Mesenchymal stem cell (in vitro differentiated cells and primary cell): ENCODE results near the gene FXYD6.

Experiments
- DNase-seq: peaks from one replicate; pipeline ENCODE4 v3.0.0-alpha.2; 2013
- H2AFZ ChIP-seq: one replicate; pipeline ENCODE4 v1.6.1; 2013; ENCODE audit warnings: low read depth, mild to moderate bottlenecking, control low read depth, inconsistent platforms, low read length, moderate library complexity
- H2AK5ac ChIP-seq: 2 replicates; pipeline ENCODE4 v1.6.1; 2013; ENCODE audit warnings: low read length, moderate library complexity, mild to moderate bottlenecking, inconsistent platforms; ENCODE audit not compliant: severe bottlenecking
- H2BK120ac ChIP-seq: one replicate; pipeline ENCODE4 v1.6.1; 2013; ENCODE audit warnings: low read depth, mild to moderate bottlenecking, inconsistent platforms, low read length, moderate library complexity
- H2BK12ac ChIP-seq, 2 experiments: one replicate each; pipeline ENCODE4 v1.6.1; 2013; ENCODE audit warnings: inconsistent platforms in 2 of 2, low read length in 2 of 2, mild to moderate bottlenecking in 2 of 2, moderate library complexity in 2 of 2, control low read depth in 1 of 2
- H2BK15ac ChIP-seq: one replicate; pipeline ENCODE4 v1.6.1; 2013; ENCODE audit warnings: mild to moderate bottlenecking, low read depth, inconsistent platforms; ENCODE audit not compliant: poor library complexity, severe bottlenecking
- H2BK5ac ChIP-seq: 2 replicates; pipeline ENCODE4 v1.6.1; 2013; ENCODE audit warnings: low read depth, mild to moderate bottlenecking, low read length, control low read depth, inconsistent platforms; ENCODE audit not compliant: poor library complexity, severe bottlenecking
- H3K14ac ChIP-seq, 2 experiments: one replicate each; pipeline ENCODE4 v1.6.1; 2013; ENCODE audit warnings: inconsistent platforms in 2 of 2, low read length in 2 of 2, control low read depth in 1 of 2, mild to moderate bottlenecking in 1 of 2, moderate library complexity in 1 of 2
- H3K18ac ChIP-seq, 2 experiments: one replicate each; pipeline ENCODE4 v1.6.1; 2013; ENCODE audit warnings: inconsistent platforms in 2 of 2, low read length in 2 of 2, control low read depth in 1 of 2, low read depth in 1 of 2, mild to moderate bottlenecking in 1 of 2
- H3K23ac ChIP-seq, 2 experiments: one replicate each; pipeline ENCODE4 v1.6.1; 2013; ENCODE audit warnings: inconsistent platforms in 2 of 2, low read length in 2 of 2, mild to moderate bottlenecking in 2 of 2, moderate library complexity in 2 of 2, control low read depth in 1 of 2
- H3K27ac ChIP-seq: 2 replicates; pipeline ENCODE4 v1.5.1; 2013; ENCODE audit warnings: mild to moderate bottlenecking, moderate library complexity, low read length, control low read depth, inconsistent platforms; ENCODE audit not compliant: poor library complexity, severe bottlenecking
- H3K27me3 ChIP-seq, 2 experiments: 2 replicates each; pipeline versions ENCODE4 v1.6.1 to v1.7.0; 2013; ENCODE audit warnings: low read length in 2 of 2, mild to moderate bottlenecking in 2 of 2, moderate library complexity in 2 of 2, control low read depth in 1 of 2, inconsistent platforms in 1 of 2; ENCODE audit not compliant: control insufficient read depth in 1 of 2, insufficient read depth in 1 of 2
- H3K36me3 ChIP-seq, 2 experiments: 2 replicates each; pipeline versions ENCODE4 v1.6.1 to v1.7.0; 2013; ENCODE audit warnings: low read length in 2 of 2, control low read depth in 1 of 2, inconsistent platforms in 1 of 2, low read depth in 1 of 2, mild to moderate bottlenecking in 1 of 2; ENCODE audit not compliant: insufficient read depth in 2 of 2, control insufficient read depth in 1 of 2
- H3K4ac ChIP-seq, 2 experiments: one replicate each; pipeline ENCODE4 v1.6.1; 2013; ENCODE audit warnings: inconsistent platforms in 2 of 2, low read length in 2 of 2, mild to moderate bottlenecking in 2 of 2, moderate library complexity in 2 of 2, control low read depth in 1 of 2, low read depth in 1 of 2
- H3K4me1 ChIP-seq: 2 replicates; pipeline ENCODE4 v1.6.1; 2013; ENCODE audit warnings: low read depth, low read length, control low read depth; ENCODE audit not compliant: control insufficient read depth, insufficient read depth
- H3K4me2 ChIP-seq: 2 replicates; pipeline ENCODE4 v1.6.1; 2013; ENCODE audit warnings: low read length, mild to moderate bottlenecking, inconsistent platforms; ENCODE audit not compliant: poor library complexity, severe bottlenecking
- H3K4me3 ChIP-seq, 2 experiments: 2 replicates each; pipeline versions ENCODE4 v1.5.1 to v1.7.0; 2013; ENCODE audit warnings: low read length in 2 of 2, mild to moderate bottlenecking in 2 of 2, control low read depth in 1 of 2, low read depth in 1 of 2; ENCODE audit not compliant: insufficient read depth in 1 of 2
- H3K79me1 ChIP-seq: replicated peaks from 2 replicates; pipeline ENCODE4 v1.6.1; 2013; ENCODE audit warnings: mild to moderate bottlenecking, control low read depth, low read length, inconsistent platforms; ENCODE audit not compliant: poor library complexity, severe bottlenecking
- H3K9ac ChIP-seq: 2 replicates; pipeline ENCODE4 v1.7.0; 2013; ENCODE audit warnings: mild to moderate bottlenecking, low read length, moderate library complexity
- H3K9me3 ChIP-seq: 2 replicates; pipeline ENCODE4 v1.7.0; 2013; ENCODE audit warnings: mild to moderate bottlenecking, low read length; ENCODE audit not compliant: control insufficient read depth
- H4K8ac ChIP-seq: one replicate; pipeline ENCODE4 v1.6.1; 2013; ENCODE audit warnings: inconsistent platforms, mild to moderate bottlenecking, low read length, moderate library complexity
- H4K91ac ChIP-seq: one replicate; pipeline ENCODE4 v1.6.1; 2013; ENCODE audit warnings: mild to moderate bottlenecking, low read length, inconsistent platforms
- WGBS: methylation state at CpG from one replicate; pipeline ENCODE4 v1.1.7; 2013; ENCODE audit warnings: mixed read lengths; 5-methylcytosine and 5-hydroxymethylcytosine counted together

Gene FXYD6

GRCh38 chr11:117794772-117795629 lies 81.5 kb downstream of the FXYD6 start:
- no peak overlapping the region for H2BK15ac ChIP-seq
- H2BK12ac ChIP-seq: no peak overlapping the region
- H3K9me3 ChIP-seq: no peaks in the 10 kb centered on the region
- peaks cover 1% of the 10 kb centered on the region for H3K79me1 ChIP-seq
- peak overlapping the region in 1 of 2 experiments; percentile 25 for H3K23ac ChIP-seq
- H3K14ac ChIP-seq: no peak overlapping the region
- H3K36me3 ChIP-seq: peaks cover 0 to 4% of the 10 kb centered on the region in 2 experiments
- no peak for DNase-seq
- no peak overlapping the region for H2BK120ac ChIP-seq
- peaks cover 23% of the 10 kb centered on the region for H3K4me1 ChIP-seq
- no peak overlapping the region for H3K9ac ChIP-seq
- no peak overlapping the region for H3K4ac ChIP-seq
- WGBS: 41% methylated on average over 24 of the region's 29 CpGs
- no peak overlapping the region for H4K8ac ChIP-seq
- H3K4me2 ChIP-seq: no peak overlapping the region
- no peak overlapping the region for H3K4me3 ChIP-seq
- H4K91ac ChIP-seq: no peak overlapping the region
- H3K27me3 ChIP-seq: peaks cover 61 to 94% of the 10 kb centered on the region in 2 experiments
- no peak overlapping the region for H3K27ac ChIP-seq
- no peak overlapping the region for H2AFZ ChIP-seq
- no peak overlapping the region for H2BK5ac ChIP-seq
- H3K18ac ChIP-seq: no peak overlapping the region
- no peak overlapping the region for H2AK5ac ChIP-seq

- Histone ChIP-seq H2BK120ac (no peak overlapping the region), H3K4ac (no peak overlapping the region), H3K36me3 (peaks cover 0 to 4% of the 10 kb centered on the region in 2 experiments), H3K4me3 (no peak overlapping the region), H3K18ac (no peak overlapping the region), H2AFZ (no peak overlapping the region), H2BK15ac (no peak overlapping the region), H4K8ac (no peak overlapping the region), H3K27me3 (peaks cover 64 to 93% of the 10 kb centered on the region in 2 experiments), H3K27ac (no peak overlapping the region), H3K4me1 (peaks cover 23% of the 10 kb centered on the region), H2AK5ac (no peak overlapping the region), H3K23ac (no peak overlapping the region), H2BK5ac (no peak overlapping the region), H2BK12ac (no peak overlapping the region), H3K4me2 (no peak overlapping the region), H3K79me1 (peaks cover 1% of the 10 kb centered on the region), H3K9me3 (no peaks in the 10 kb centered on the region), H3K14ac (no peak overlapping the region), H3K9ac (no peak overlapping the region), H4K91ac (no peak overlapping the region)
- no peak for DNase-seq
- 88% methylated on average over 10 of the region's 10 CpGs for WGBS
Measured at GRCh38 chr11:117794135-117794534, 82.3 kb downstream of the FXYD6 start.

DNA sequence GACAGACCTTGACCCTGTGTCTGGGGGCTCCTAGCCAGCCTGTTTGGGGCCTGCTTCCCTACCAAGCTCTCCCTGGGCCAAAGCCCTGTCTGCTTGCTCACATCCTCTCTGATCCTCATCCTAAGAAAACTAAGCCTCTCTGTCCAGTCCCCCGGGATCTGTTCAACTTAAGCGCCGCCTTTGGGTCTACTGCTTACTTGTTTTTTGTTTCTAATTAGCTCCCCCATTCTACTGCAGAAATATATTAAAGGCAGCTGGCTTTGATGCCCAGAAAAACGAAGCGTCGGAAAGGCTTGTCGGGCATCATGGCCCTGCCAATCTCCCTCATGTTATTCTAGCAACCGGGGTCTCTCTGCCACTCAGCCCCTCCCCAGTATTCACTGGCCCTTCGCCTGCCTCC lies 82.9 kb downstream of the FXYD6 start:
- Histone ChIP-seq H2BK120ac (no peak overlapping the region), H2AFZ (no peak overlapping the region), H2BK15ac (no peak overlapping the region), H3K36me3 (peaks cover 0 to 4% of the 10 kb centered on the region in 2 experiments), H3K14ac (no peak overlapping the region), H3K79me1 (peaks cover 1% of the 10 kb centered on the region), H3K4me3 (no peak overlapping the region), H4K91ac (no peak overlapping the region), H3K4me2 (no peak overlapping the region), H3K4ac (no peak overlapping the region), H2BK5ac (no peak overlapping the region), H3K27me3 (peaks cover 64 to 93% of the 10 kb centered on the region in 2 experiments), H3K23ac (no peak overlapping the region), H3K4me1 (peaks cover 23% of the 10 kb centered on the region), H2BK12ac (no peak overlapping the region), H3K9ac (no peak overlapping the region), H3K27ac (no peak overlapping the region), H3K18ac (no peak overlapping the region), H4K8ac (no peak overlapping the region), H2AK5ac (no peak overlapping the region), H3K9me3 (no peaks in the 10 kb centered on the region)
- DNase-seq: no peak
- 94% methylated on average over 9 of the region's 9 CpGs for WGBS

GRCh38 chr11:117792992-117793391 lies 83.5 kb downstream of the FXYD6 start:
- no peak overlapping the region for H3K18ac ChIP-seq
- 70% methylated on average over 6 of the region's 6 CpGs for WGBS

More at GRCh38 chr11:117792992-117793391, 83.5 kb downstream of the FXYD6 start:
- no peak for DNase-seq
- Histone ChIP-seq H2BK120ac (no peak overlapping the region), H3K4me3 (no peak overlapping the region), H2BK5ac (no peak overlapping the region), H2AFZ (no peak overlapping the region), H4K8ac (no peak overlapping the region), H3K4me2 (no peak overlapping the region), H3K36me3 (peaks cover 0 to 4% of the 10 kb centered on the region in 2 experiments), H3K14ac (peak overlapping the region in 1 of 2 experiments; percentile 66), H4K91ac (no peak overlapping the region), H3K9me3 (no peaks in the 10 kb centered on the region), H2AK5ac (no peak overlapping the region), H3K4ac (no peak overlapping the region), H3K27me3 (peaks cover 63 to 91% of the 10 kb centered on the region in 2 experiments), H3K4me1 (peaks cover 23% of the 10 kb centered on the region), H2BK12ac (no peak overlapping the region), H3K9ac (no peak overlapping the region), H3K27ac (no peak overlapping the region), H2BK15ac (no peak overlapping the region), H3K79me1 (peaks cover 1% of the 10 kb centered on the region), H3K23ac (no peak overlapping the region)
